Activated gamma-delta T cell (primary cell): ENCODE measurements around the gene TMEM132C.
"Not testable (repeated sequence)": the region's sequence is repeated elsewhere in the genome, so short reads cannot be mapped to it uniquely, and the experiment has no call there.

Source experiments
- DNase-seq: peaks from one replicate; lab custom pipeline; 2025; lab: John Stamatoyannopoulos, UW

TMEM132C gene

GRCh38 chr12:128476266-128476665 lies 209.3 kb downstream of the TMEM132C start:
- DNase-seq = no peak

- no peak for DNase-seq
Measured at GRCh38 chr12:128483526-128484255, 216.7 kb downstream of the TMEM132C start.

- not testable (repeated sequence) for DNase-seq
Measured at GRCh38 chr12:128497376-128497775, 230.4 kb downstream of the TMEM132C start.

DNA sequence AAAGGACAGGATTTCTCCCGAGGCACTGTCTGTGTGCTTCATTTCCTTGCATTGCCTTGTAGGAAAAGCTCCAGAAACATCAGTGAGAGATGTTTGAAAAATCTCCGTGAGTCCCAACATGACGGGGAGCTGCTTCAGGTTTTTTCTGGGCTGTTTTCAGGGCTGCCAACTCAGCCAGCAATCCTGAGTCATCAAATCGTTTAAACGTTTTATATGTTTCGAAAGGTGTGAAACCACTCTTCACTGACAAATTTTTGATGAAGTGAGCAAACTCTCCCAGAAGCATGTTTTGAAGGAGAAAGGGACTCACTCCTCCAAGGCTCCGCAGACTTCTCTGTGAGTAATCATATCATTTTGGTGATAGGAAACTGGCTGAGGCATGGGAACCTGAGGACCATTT lies 240.5 kb downstream of the TMEM132C start:
- no peak for DNase-seq

DNA sequence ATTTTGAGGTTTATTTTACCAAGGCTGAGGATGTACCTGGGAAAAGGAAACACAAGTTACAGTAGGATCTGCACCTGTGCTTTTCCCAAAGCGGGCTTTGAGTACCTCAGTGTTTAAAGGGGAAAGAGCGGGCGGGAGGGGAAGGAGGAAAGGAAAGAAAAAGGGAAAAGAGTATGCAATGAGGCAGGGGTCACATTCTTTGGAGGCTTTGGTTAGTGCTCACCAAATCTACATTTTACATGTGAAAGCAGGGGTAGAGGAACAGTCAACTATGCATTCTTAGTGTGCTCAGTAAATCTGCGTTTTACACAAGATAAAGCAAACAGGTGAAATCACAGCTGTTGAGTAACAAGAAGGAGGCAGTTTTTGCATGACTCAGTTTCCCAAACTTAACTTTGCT lies 242.2 kb downstream of the TMEM132C start:
- DNase-seq = no peak

GRCh38 chr12:128510511-128510910 lies 243.5 kb downstream of the TMEM132C start:
- DNase-seq = no peak

- DNase-seq = no peak
Measured at GRCh38 chr12:128513331-128513730, 246.4 kb downstream of the TMEM132C start.

- DNase-seq = no peak
Measured at GRCh38 chr12:128513831-128514230, 246.9 kb downstream of the TMEM132C start.

DNA sequence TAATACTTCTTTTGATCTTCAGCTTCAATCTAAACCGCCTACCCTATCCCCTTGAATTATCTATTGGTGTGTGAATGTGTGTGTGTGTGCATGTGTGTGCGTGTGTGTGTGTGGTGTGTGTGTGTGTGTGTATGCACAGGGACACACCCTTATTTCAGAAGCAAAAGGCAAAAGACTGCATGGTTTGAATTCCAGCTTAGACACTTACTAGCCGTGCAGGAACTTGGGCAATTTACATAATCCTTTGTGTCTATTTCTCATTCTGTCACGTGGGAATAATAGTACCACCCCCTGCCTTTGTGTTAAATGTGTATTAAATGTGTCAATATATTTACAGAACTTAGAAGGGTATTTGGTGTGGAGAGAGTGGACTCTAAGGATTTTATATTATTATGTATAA lies 251.7 kb downstream of the TMEM132C start:
- DNase-seq = no peak

- no peak for DNase-seq
Measured at GRCh38 chr12:128519426-128519825, 252.5 kb downstream of the TMEM132C start.

- no peak for DNase-seq
Measured at GRCh38 chr12:128521981-128522380, 255.0 kb downstream of the TMEM132C start.

DNA sequence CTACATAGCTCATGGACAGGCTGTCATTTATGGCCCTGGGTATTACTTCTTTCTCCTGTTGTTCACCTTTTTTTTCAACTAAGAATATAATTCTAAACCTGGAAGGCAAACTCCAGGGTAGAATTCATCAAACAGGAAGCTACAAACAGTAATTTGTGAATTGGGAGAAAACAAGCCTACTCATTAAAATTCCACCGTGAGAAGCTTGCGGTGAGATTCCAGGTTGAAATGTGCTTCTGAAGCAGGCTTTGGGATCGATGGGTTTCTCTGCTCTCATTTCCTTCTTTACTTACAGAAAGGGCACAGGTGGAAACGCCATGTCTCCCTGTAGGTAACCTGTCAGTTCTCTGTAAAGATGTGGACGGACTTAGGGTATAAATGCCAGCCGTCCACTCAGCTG lies 257.5 kb downstream of the TMEM132C start:
- DNase-seq = no peak

DNA sequence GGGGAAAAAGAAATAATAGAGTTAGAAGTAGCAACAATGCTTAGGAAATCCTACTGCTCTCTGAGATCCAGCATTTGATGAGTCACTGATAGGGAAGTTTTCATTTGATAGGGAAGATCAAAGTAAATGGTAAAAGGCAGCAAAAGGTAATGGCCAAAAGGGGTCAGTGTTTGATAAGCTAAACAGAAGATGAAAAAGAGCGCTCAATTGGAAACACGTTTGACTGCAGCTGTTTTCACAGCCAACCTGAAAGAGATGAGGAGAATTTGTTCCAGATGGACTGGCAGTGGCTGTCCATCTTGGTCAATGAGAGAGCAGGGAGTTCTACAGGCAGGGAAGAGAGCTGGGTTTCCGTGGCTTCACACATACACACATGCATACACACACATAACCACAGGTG lies 264.2 kb downstream of the TMEM132C start:
- DNase-seq = no peak

GRCh38 chr12:128534906-128535305 lies 267.9 kb downstream of the TMEM132C start:
- no peak for DNase-seq

- no peak for DNase-seq
Measured at GRCh38 chr12:128536810-128537209, 269.8 kb downstream of the TMEM132C start.

DNA sequence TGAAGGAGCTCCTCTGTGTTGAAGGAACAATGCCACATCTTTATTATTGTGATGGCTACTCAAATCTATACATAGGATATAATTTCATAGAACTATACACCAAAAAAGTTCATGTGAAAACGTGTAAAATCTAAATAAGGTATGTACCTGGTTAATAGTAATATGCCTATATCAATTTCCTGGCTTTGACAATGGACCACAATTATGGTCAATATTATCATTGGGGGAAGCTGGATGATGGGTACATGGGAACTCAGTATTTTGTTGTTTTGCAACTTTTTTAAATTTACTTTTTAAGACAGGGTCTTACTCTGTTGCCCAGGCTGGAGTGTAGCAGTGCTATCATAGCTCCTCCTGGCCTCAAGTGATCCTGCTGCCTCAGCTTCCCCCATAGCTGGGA lies 270.7 kb downstream of the TMEM132C start:
- DNase-seq = no peak

GRCh38 chr12:128542844-128543243 lies 275.9 kb downstream of the TMEM132C start:
- no peak for DNase-seq

- DNase-seq = no peak
Measured at GRCh38 chr12:128543460-128543859, 276.5 kb downstream of the TMEM132C start.

- no peak for DNase-seq
Measured at GRCh38 chr12:128543971-128544370, 277.0 kb downstream of the TMEM132C start.

DNA sequence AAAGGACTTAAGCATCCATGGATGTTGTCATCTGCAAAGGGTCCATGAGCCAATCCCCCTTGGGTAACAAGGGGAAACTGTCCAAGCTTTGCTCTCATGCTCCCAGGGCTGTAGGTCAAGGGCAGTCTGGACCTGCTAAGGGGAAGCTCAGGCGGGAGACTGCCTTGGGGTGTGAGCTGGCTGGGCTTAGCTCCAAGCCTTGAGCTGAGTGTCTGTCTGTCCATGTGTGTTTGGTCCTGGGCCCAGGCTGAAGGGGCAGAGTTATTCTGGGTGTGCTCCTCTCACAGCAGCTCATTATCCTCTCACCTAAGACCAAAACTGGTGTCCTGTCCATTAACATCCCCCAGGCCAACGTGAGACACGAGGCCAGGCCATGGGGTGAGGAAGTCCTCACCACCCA lies 282.0 kb downstream of the TMEM132C start:
- DNase-seq = no peak

GRCh38 chr12:128549601-128550218 lies 282.7 kb downstream of the TMEM132C start:
- DNase-seq = no peak

- DNase-seq = no peak
Measured at GRCh38 chr12:128551266-128551665, 284.3 kb downstream of the TMEM132C start.

GRCh38 chr12:128554546-128555304 lies 287.8 kb downstream of the TMEM132C start:
- DNase-seq = no peak
